Progenitor cell of endocrine pancreas (in vitro differentiated cells): Measurements from ENCODE around the gene PRR4. TPM values are rescaled to one million over a fixed set of nuclear protein-coding genes. Genes with fewer than 3 reads are reported as not detected.

Experiments used
- DNase-seq: peaks from one replicate; pipeline ENCODE4 v3.0.0; 2021; ENCODE audit warnings: low spot score; ENCODE audit not compliant: unreplicated experiment
- H3K27ac Mint-ChIP-seq: 2 replicates; pipeline ENCODE4 v1.8.0; 2021; ENCODE audit warnings: mild to moderate bottlenecking, moderate library complexity, mixed read lengths
- H3K27me3 Mint-ChIP-seq: 2 replicates; pipeline ENCODE4 v1.8.0; 2021; ENCODE audit warnings: mixed read lengths
- H3K36me3 Mint-ChIP-seq: 2 replicates; pipeline ENCODE4 v1.8.0; 2022; ENCODE audit warnings: mixed read lengths; ENCODE audit not compliant: insufficient read depth
- H3K4me1 Mint-ChIP-seq: 2 replicates; pipeline ENCODE4 v1.8.0; 2021; ENCODE audit warnings: low read depth, mixed read lengths
- H3K4me3 Mint-ChIP-seq: 2 replicates; pipeline ENCODE4 v1.8.0; 2021; ENCODE audit warnings: low read depth, mild to moderate bottlenecking, moderate library complexity, mixed read lengths
- H3K9me3 Mint-ChIP-seq: 2 replicates; pipeline ENCODE4 v1.8.0; 2021; ENCODE audit warnings: low read depth, mixed read lengths
- CTCF ChIP-seq: fragments of 200-600 bp; sonication (generic); IDR thresholded peaks from one replicate; pipeline ENCODE4 v1.5.0; 2021; ENCODE audit warnings: antibody characterized with exemption, mild to moderate bottlenecking; ENCODE audit not compliant: unreplicated experiment
- total RNA-seq: library from RNA; stranded (reverse); gene quantifications from 2 replicates; pipeline ENCODE4 v1.2.1, GENCODE V29; 2021

Gene PRR4
- total RNA-seq, 1 donor from 2014 or later: 8.7 TPM

- no peak overlapping the region for H3K4me3 Mint-ChIP-seq
- H3K9me3 Mint-ChIP-seq: no peaks in the 10 kb centered on the region
- H3K27me3 Mint-ChIP-seq: no peaks in the 10 kb centered on the region
- no peak overlapping the region for H3K27ac Mint-ChIP-seq
- H3K4me1 Mint-ChIP-seq: no peaks in the 10 kb centered on the region
- peaks cover 21% of the 10 kb centered on the region for H3K36me3 Mint-ChIP-seq
- TF ChIP-seq CTCF: no peak
- no peak for DNase-seq
Measured at GRCh38 chr12:10873378-10873777, 24.1 kb upstream of the PRR4 start.

GRCh38 chr12:10867381-10867780, 18.1 kb upstream of the PRR4 start:
- peak; percentile 23 for TF ChIP-seq CTCF
- H3K36me3 Mint-ChIP-seq: peaks cover 16% of the 10 kb centered on the region

GRCh38 chr12:10863512-10864218, 14.4 kb upstream of the PRR4 start:
- Mint-ChIP-seq H3K27ac (no peak overlapping the region), H3K9me3 (peaks cover 34% of the 10 kb centered on the region), H3K4me3 (no peak overlapping the region), H3K36me3 (peaks cover 34% of the 10 kb centered on the region), H3K27me3 (no peaks in the 10 kb centered on the region), H3K4me1 (peaks cover 2% of the 10 kb centered on the region)
- TF ChIP-seq CTCF: no peak
- DNase-seq: no peak

More at GRCh38 chr12:10867381-10867780, 18.1 kb upstream of the PRR4 start:
- Mint-ChIP-seq H3K27ac (no peak overlapping the region), H3K9me3 (peaks cover 15% of the 10 kb centered on the region), H3K4me1 (peaks cover 2% of the 10 kb centered on the region), H3K27me3 (no peaks in the 10 kb centered on the region), H3K4me3 (no peak overlapping the region)
- no peak for DNase-seq

GRCh38 chr12:10861366-10861765, 12.1 kb upstream of the PRR4 start:
- no peak for TF ChIP-seq CTCF
- no peak for DNase-seq
- H3K27ac Mint-ChIP-seq: no peak overlapping the region
- peaks cover 56% of the 10 kb centered on the region for H3K9me3 Mint-ChIP-seq
- H3K27me3 Mint-ChIP-seq: no peaks in the 10 kb centered on the region
- H3K4me1 Mint-ChIP-seq: no peaks in the 10 kb centered on the region
- no peak overlapping the region for H3K4me3 Mint-ChIP-seq
- peaks cover 55% of the 10 kb centered on the region for H3K36me3 Mint-ChIP-seq

GRCh38 chr12:10855807-10856206, 6.5 kb upstream of the PRR4 start:
- peaks cover 47% of the 10 kb centered on the region for H3K36me3 Mint-ChIP-seq
- peaks cover 39% of the 10 kb centered on the region for H3K9me3 Mint-ChIP-seq
- H3K27me3 Mint-ChIP-seq: no peaks in the 10 kb centered on the region
- TF ChIP-seq CTCF: no peak
- H3K4me1 Mint-ChIP-seq: no peaks in the 10 kb centered on the region
- H3K27ac Mint-ChIP-seq: no peak overlapping the region
- H3K4me3 Mint-ChIP-seq: no peak overlapping the region
- no peak for DNase-seq
